ENCODE data around the gene PIP5K1A.

GRCh38 chr1:151193856-151194255 lies 4.5 kb upstream of the PIP5K1A start:
- TF ChIP-seq EP300 (IDR thresholded peaks at IDR 0.05) (no peak), CTCF (IDR thresholded peaks at IDR 0.05) (no peak)
